ENCODE measurements around the gene FRAS1.
"Not testable (repeated sequence)": the region's sequence is repeated elsewhere in the genome, so short reads cannot be mapped to it uniquely, and the experiment has no call there.

Gene FRAS1

GRCh38 chr4:78219825-78220224 is 162.7 kb downstream of the FRAS1 start:
- no peak for DNase-seq

- no peak for DNase-seq
Observed at GRCh38 chr4:78220283-78220682, 163.2 kb downstream of the FRAS1 start.

- DNase-seq: no peak
Observed at GRCh38 chr4:78222575-78223186, 165.6 kb downstream of the FRAS1 start.

- DNase-seq: no peak
Observed at GRCh38 chr4:78225236-78225635, 168.1 kb downstream of the FRAS1 start.

- no peak for DNase-seq
Observed at GRCh38 chr4:78226279-78226678, 169.2 kb downstream of the FRAS1 start.

- no peak for DNase-seq
Observed at GRCh38 chr4:78227411-78228057, 170.4 kb downstream of the FRAS1 start.

- no peak for DNase-seq
Observed at GRCh38 chr4:78235800-78236199, 178.7 kb downstream of the FRAS1 start.

GRCh38 chr4:78237360-78237759 is 180.2 kb downstream of the FRAS1 start:
- DNase-seq: no peak

- no peak for DNase-seq
Observed at GRCh38 chr4:78242071-78242470, 184.9 kb downstream of the FRAS1 start.

- no peak for DNase-seq
Observed at GRCh38 chr4:78244705-78245485, 187.8 kb downstream of the FRAS1 start.

- no peak for DNase-seq
Observed at GRCh38 chr4:78247536-78248285, 190.6 kb downstream of the FRAS1 start.

GRCh38 chr4:78250500-78250899 is 193.4 kb downstream of the FRAS1 start:
- DNase-seq: no peak

GRCh38 chr4:78252773-78253172 is 195.7 kb downstream of the FRAS1 start:
- not testable (repeated sequence) for DNase-seq

GRCh38 chr4:78254893-78255292 is 197.8 kb downstream of the FRAS1 start:
- no peak for DNase-seq

- no peak for DNase-seq
Observed at GRCh38 chr4:78265006-78265405, 207.9 kb downstream of the FRAS1 start.

GRCh38 chr4:78267790-78268189 is 210.7 kb downstream of the FRAS1 start:
- DNase-seq: no peak

- no peak for DNase-seq
Observed at GRCh38 chr4:78268597-78268996, 211.5 kb downstream of the FRAS1 start.

GRCh38 chr4:78275450-78275849 is 218.3 kb downstream of the FRAS1 start:
- not testable (repeated sequence) for DNase-seq

GRCh38 chr4:78286281-78286680 is 229.2 kb downstream of the FRAS1 start:
- no peak for DNase-seq

- DNase-seq: no peak
Observed at GRCh38 chr4:78288327-78288726, 231.2 kb downstream of the FRAS1 start.

GRCh38 chr4:78291277-78291676 is 234.2 kb downstream of the FRAS1 start:
- no peak for DNase-seq

- DNase-seq: no peak
Observed at GRCh38 chr4:78292341-78292740, 235.2 kb downstream of the FRAS1 start.

- no peak for DNase-seq
Observed at GRCh38 chr4:78292856-78293255, 235.7 kb downstream of the FRAS1 start.

All from activated CD4-positive, alpha-beta T cell treated with anti-CD3 and anti-CD28 coated beads, Interleukin-2, Interleukin-6, amounts not matched to agents 100 ng/mL and 50 ng/mL, durations not matched to agents 16 hours and 8 hours (primary cell).